Measurements from ENCODE around the gene MOGAT1.
"Not testable (repeated sequence)": the region's sequence is repeated elsewhere in the genome, so short reads cannot be mapped to it uniquely, and the experiment has no call there.

The MOGAT1 gene

DNA sequence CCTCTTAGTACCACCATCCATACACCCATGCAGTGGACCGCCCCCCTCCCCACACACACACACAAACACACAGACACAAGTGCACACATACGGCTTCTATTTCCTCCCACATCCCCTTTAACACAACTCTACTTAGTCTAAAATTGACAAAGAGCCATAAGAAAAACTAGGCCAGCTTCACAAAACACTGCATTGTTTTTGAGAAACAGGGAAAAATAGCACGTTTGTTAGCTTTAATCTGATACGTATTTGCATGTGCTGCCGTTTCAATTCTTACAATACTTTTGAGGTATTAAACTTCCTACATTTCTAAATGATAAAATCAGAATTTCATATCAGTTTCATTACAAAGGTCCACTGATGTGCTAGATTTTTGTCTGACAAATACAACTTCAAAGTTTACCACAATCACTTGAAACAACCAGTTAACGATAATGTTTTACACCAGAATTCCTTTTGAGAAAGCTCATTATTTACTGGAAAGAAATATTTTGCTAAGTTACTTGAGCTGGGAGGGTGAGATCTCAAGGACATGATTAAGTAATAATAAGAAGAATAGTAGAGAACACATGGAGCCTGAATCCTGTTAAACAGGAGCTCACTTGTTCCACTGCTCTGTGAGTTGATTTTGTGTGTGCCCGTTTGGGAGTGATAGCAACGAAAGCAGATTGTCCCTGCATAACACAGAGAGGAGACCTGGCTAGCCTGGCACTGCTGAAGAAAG is 74.5 kb downstream of the MOGAT1 start:
- no peak for DNase-seq

DNA sequence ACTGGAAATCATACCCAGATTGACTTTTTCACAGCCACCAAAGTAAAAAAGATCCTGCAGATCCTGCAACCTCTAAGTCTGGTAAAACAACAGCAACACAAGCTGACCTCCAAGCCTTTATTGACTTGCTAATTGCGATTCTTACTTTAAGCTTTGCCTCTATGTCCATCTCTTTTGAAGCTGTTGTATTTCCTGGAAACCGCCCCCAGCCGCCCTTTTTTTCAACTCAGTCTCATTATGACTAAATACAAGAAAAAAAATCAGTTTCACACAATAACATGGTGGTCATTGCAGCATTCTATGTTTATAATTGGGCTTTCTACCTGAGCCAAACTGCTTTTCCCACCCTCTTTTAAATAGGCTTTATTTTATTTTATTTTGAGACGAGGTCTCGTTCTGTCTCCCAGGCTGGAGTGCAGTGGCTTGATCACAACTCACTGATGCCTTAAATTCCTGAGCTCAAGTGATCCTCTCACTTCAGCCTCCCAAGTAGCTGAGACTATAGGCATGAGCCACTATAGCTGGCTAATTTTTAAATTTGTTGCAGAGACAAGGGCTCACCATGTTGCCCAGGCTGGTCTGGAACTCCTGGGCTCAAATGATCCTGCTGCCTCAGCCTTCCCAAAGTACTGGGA is 76.2 kb downstream of the MOGAT1 start:
- no peak for DNase-seq

DNA sequence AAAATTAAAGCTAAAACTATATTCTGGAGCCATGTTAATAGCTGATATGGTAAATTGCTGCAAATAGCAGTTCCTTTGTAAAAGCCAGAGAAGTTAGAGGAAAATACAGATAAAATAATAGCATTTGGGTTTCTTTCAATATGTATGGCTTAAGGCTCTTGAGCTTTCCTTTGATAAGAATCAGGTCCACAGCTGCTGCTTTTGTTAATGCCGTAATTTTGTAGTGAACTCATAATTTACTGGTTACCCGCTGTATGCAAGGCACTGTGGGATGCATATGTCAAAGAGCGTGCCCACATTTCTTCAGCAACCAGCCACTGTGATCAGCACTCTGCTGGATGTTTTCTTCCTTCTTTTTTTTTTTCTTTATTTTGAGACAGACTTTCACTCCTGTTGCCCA is 79.1 kb downstream of the MOGAT1 start:
- no peak for DNase-seq

DNA sequence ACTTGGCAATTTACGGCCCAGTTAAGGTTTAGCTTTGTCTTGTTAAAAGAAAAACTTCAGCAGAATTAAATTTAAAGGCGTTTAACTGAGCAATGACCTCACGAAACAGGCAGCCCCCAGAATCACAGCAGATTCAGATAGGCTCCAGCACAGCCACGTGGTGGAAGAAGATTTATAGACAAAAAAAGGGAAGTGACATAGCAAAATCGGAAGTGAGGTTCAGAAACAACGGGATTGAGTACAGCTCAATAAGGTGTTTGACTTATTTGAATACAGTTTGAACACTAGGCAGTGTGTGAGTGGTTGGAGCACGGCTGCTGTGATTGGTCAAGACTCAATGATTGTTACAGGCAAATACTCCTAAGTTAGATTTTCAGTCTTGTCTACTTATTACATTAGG is 79.8 kb downstream of the MOGAT1 start:
- DNase-seq: no peak

DNA sequence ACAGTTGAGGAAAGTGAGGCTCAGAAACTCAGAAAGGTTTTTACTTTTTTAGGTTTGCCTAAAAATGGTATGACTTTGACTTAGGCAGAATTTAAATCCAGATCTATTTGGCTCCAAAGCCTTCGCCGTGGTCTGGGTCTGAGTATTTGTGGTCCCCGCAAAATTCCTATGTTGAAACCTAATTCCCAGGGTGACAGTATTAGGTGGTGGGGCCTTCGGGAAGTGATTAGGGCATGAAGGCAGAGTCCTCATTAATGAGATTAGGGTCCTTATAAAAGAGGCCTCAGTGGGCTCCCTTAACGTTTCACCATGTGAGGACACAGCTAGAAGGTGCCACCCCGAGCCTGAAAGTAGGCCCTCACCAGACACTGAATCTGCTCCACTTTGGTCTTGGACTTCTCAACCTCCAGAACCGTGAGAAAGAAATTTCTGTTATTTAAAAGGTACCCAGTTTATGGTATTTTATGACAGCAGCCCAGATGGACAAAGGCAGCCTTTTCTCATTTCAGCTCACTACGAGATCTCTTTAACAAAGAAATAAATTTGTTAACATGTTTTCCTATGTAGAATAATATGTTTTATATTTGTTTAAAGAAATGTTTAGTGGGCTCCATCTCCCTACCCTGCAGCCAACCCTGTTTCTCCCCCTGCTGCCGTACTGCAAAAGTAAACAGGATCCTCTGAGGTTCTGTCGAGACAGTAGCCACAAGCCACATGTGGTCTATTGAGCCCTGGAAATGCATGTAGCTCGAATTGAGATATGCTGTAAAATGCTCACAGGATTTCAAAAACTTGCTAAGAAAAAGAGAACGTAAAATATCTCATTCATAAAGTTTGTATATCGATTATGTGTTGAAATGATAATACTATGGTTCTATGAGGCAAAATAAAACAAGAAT is 80.6 kb downstream of the MOGAT1 start:
- DNase-seq: no peak

DNA sequence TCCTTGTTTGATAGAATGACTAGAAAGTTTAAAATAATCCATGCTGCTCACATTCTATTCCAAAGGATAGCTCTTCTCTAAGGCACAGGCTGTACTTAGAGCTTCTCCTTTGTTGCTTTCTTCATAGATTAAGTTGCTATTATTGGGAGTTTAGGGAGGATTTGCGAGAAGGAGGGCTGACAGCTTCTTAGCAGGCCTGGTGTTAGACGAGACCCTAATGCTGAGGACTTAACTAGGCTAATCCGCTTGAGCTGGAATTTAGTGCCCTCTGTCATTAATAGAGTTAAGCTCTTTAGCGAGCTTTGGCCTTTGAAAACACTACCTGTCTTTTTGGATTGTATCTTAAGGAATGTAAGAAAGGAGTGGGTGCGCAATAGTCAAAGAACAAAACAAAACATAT is 81.3 kb downstream of the MOGAT1 start:
- no peak for DNase-seq

DNA sequence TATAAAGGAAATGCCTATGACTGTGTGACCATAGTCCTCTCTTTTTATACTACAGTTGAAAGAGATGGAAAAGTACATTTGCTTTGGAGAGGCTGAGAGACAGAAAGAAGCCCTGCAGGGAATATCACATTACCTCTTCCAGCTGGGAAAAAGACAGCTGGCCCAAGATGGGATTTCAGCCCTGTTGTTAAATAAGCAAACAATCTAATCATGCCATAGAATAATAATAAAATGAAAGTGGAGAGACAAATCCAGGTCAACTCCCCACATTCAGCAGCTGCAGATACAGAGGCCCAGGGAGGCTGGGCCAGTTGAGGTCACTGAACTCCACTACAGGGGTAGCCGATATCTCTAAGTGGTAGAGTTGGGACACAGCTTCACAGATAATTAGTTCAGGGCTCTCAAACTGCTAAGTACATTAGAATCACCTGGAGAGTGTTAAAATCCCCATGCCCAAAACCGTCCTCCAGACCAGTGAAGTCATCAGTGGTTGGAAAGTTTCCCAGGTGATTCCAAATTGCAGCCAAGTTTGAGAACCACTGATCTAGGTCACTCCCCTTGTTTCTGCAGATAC is 81.9 kb downstream of the MOGAT1 start:
- no peak for DNase-seq

DNA sequence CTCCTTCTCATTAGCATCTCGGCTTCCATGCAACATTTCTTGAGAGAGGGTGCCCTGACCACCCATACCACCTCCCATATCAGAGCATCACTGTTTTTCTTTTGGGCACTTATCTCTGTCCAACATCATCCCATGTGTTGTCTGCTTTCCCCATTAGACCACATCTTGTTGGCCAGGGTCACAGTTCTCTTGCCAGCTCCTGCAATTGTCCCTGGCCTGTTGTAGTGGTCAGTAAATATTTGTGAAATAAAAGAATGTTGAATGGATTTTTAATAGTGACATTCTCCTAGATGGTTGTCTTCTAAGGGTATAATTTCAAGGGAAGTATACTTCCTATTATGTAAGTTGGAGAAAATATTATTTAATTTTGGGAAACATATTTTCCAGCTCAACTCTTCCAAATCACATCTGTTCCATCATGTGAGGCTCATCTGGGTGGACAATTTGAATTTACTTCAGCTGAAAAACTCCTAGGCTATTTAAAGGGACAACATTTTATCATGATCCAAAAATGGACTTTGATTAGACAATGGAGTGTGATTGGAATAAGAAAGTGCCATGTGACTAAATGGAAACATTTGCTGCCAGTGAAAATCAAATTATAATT is 83.0 kb downstream of the MOGAT1 start:
- DNase-seq: no peak

DNA sequence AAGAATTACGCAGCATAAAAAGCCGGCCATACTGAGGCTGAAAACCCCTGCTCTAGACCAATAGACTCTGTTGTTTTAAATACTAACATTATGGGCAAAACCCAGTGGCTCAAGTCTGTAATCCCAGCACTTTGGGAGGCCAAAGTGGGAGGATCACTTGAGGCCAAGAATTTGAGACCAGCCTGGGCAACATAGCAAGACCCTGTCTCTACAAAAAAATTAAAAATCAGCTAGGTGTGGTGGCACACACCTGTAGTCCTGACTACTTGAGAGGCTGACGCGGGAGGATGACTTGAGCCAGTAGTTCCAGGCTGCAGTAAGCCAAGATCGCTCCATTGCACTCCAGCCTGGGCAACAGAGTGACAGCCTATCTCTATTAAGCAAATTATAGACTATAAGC is 84.1 kb downstream of the MOGAT1 start:
- not testable (repeated sequence) for DNase-seq

DNA sequence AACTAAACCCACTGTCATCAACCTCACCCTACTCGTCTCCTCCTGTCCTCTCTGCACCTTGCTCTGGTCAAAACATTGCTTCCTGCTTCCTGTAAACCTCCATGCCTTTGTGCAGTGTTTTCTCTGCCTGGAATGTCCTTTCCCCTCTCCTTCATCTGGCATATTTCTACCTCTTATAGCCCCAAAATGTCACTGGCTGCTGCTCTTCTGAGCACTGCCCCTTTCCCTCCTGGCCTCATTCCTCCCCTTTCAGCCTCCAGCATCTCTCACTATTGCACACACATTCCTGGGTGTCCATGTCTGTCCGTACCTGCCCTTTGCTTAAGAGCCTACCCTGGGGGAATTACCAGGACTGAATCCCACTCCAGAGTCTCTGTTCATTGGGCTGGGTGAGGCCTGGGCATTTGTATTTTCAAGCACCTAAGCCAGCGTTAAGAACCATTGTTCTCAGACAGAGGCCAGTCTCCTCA is 84.9 kb downstream of the MOGAT1 start:
- DNase-seq: no peak

DNA sequence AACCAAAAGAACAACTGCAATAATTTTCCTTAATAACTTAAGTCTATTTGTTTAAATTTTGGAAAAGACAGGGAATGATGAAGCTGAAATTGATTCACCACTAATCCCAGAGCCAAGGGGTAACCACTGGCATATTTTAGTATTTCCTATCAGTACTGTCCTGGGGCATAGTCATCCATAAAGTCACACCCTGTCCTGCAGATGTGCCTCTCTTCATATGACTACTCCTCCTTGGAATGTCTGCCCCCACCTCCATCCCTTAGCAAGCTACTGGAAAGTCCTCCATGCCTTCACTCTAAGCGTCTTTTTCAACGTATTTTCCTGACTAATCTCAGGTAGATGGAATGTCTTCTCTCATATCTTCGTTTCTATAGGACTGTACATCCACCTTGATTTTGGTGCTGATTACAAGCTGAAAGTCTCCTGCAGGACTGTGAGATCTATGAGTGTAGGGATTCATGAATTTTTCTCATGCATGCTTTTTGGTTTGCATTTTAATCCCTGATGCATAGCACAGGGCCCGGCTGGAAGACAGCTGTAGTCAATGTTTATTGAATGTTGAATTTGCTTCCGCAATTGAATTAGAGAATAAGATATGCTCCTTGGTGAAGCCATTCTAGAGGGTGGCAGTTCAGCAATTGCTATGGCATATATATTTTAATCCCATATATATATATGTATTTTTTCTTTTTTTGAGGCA is 85.6 kb downstream of the MOGAT1 start:
- DNase-seq: no peak
